SK-N-SH (cell line): ENCODE measurements around the gene BCL6B. TPM values are rescaled to one million over a fixed set of nuclear protein-coding genes. Genes with fewer than 3 reads are reported as not detected.
"Not testable (repeated sequence)": the region's sequence is repeated elsewhere in the genome, so short reads cannot be mapped to it uniquely, and the experiment has no call there.

ENCODE experiments used
- CTCF ChIA-PET: fragments of 300-600, 350-600 bp; formaldehyde crosslinking; extraction: SDS; loops from one replicate; lab custom pipeline; 2021; lab: Yijun Ruan, JAX
- POLR2A ChIA-PET: fragments of 350-600 bp; sonication (Branson Sonifier 250); formaldehyde crosslinking; extraction: SDS; loops from one replicate; lab custom pipeline; 2020; ENCODE audit warnings: antibody characterized with exemption, inconsistent platforms; lab: Yijun Ruan, JAX
- DNase-seq: peaks from one replicate; pipeline ENCODE4 v3.0.0; 2012
- H2AFZ ChIP-seq: fragments of 200-600 bp; sonication (generic); 2 replicates; pipeline ENCODE4 v1.8.1; 2016; ENCODE audit warnings: antibody characterized with exemption, mild to moderate bottlenecking, low read depth
- H3F3A ChIP-seq: fragments of 200-600 bp; sonication (generic); replicated peaks from 2 replicates; pipeline ENCODE3; 2016; ENCODE audit warnings: antibody characterized with exemption, mild to moderate bottlenecking; ENCODE audit not compliant: insufficient read depth
- H3K27ac ChIP-seq, 2 experiments: fragments of 200-500 bp in 1 of 2; fragments of 200-600 bp in 1 of 2; sonication (Bioruptor generic) in 1 of 2; sonication (generic), shearing (Covaris generic) in 1 of 2; 2 replicates each; pipeline versions ENCODE4 v1.5.1 to v1.6.1; 2014 to 2016; ENCODE audit warnings: low read depth in 2 of 2, inconsistent platforms in 1 of 2, low read length in 1 of 2, mild to moderate bottlenecking in 1 of 2, mixed read lengths in 1 of 2
- H3K27me3 ChIP-seq: fragments of 200-600 bp; sonication (generic), shearing (Covaris generic); 2 replicates; pipeline ENCODE4 v1.6.1; 2016; ENCODE audit warnings: mixed run types; ENCODE audit not compliant: insufficient read depth
- H3K36me3 ChIP-seq, 2 experiments: fragments of 200-500 bp in 1 of 2; fragments of 200-600 bp in 1 of 2; sonication (Bioruptor generic) in 1 of 2; sonication (generic) in 1 of 2; replicated peaks in 1 of 2; 2 replicates each; pipeline versions ENCODE3 to v1.5.1; 2014 to 2016; ENCODE audit warnings: low read length in 1 of 2, mild to moderate bottlenecking in 1 of 2; ENCODE audit not compliant: insufficient read depth in 2 of 2, control insufficient read depth in 1 of 2
- H3K4me1 ChIP-seq, 2 experiments: fragments of 200-500 bp in 1 of 2; fragments of 200-600 bp in 1 of 2; sonication (Bioruptor generic) in 1 of 2; sonication (generic), shearing (Covaris generic) in 1 of 2; 2 replicates each; pipeline versions ENCODE4 v1.5.1 to v1.6.1; 2014 to 2016; ENCODE audit warnings: low read depth in 1 of 2, low read length in 1 of 2, mixed run types in 1 of 2; ENCODE audit not compliant: insufficient read depth in 2 of 2, control insufficient read depth in 1 of 2
- H3K4me2 ChIP-seq: fragments of 200-600 bp; sonication (generic), shearing (Covaris generic); 2 replicates; pipeline ENCODE4 v1.6.1; 2017; ENCODE audit warnings: mixed run types
- H3K4me3 ChIP-seq, 2 experiments: fragments of 200-500 bp in 1 of 2; fragments of 200-600 bp in 1 of 2; sonication (Bioruptor generic) in 1 of 2; sonication (generic), shearing (Covaris generic) in 1 of 2; 2 replicates each; pipeline versions ENCODE4 v1.5.1 to v1.8.1; 2014 to 2016; ENCODE audit warnings: low read depth in 2 of 2, inconsistent platforms in 1 of 2, low read length in 1 of 2, mild to moderate bottlenecking in 1 of 2, mixed read lengths in 1 of 2, moderate library complexity in 1 of 2
- H3K79me2 ChIP-seq: fragments of 200-600 bp; sonication (generic); 2 replicates; pipeline ENCODE4 v1.8.1; 2017; ENCODE audit warnings: mild to moderate bottlenecking; ENCODE audit not compliant: insufficient read depth
- H3K9ac ChIP-seq: fragments of 200-600 bp; sonication (generic); 2 replicates; pipeline ENCODE4 v1.6.1; 2017; ENCODE audit warnings: mixed run types
- H3K9me2 ChIP-seq: fragments of 200-600 bp; sonication (generic); 2 replicates; pipeline ENCODE4 v1.6.1; 2017; ENCODE audit warnings: mixed run types
- H3K9me3 ChIP-seq: fragments of 200-600 bp; sonication (generic); 2 replicates; pipeline ENCODE4 v1.6.1; 2017; ENCODE audit warnings: mixed run types, mild to moderate bottlenecking, moderate library complexity
- H4K20me1 ChIP-seq: fragments of 200-600 bp; sonication (generic); 2 replicates; pipeline ENCODE4 v1.6.1; 2017; ENCODE audit warnings: mild to moderate bottlenecking, mixed run types; ENCODE audit not compliant: insufficient read depth
- CHD2 ChIP-seq: fragments of 150-350 bp; IDR thresholded peaks from 2 replicates; pipeline ENCODE4 v1.6.1; 2018; ENCODE audit warnings: low read length; ENCODE audit not compliant: partially characterized antibody
- EZH2phosphoT487 ChIP-seq: fragments of 200-600 bp; sonication (generic); IDR thresholded peaks from 2 replicates; pipeline ENCODE4 v1.6.1; 2017; ENCODE audit warnings: low read depth, mixed run types, mild to moderate bottlenecking, antibody characterized with exemption, moderate library complexity, borderline replicate concordance
- FOSL2 ChIP-seq: IDR thresholded peaks from 2 replicates; pipeline ENCODE4 v1.4.0; 2012; ENCODE audit warnings: low read depth, mild to moderate bottlenecking, moderate library complexity, borderline replicate concordance
- FOXJ3 ChIP-seq: sonication (generic); formaldehyde crosslinking; IDR thresholded peaks from 2 replicates; pipeline ENCODE4 v1.5.1; 2020; ENCODE audit warnings: mild to moderate bottlenecking, missing genetic modification reagents
- FOXM1 ChIP-seq: IDR thresholded peaks from 2 replicates; pipeline ENCODE4 v1.4.0; 2012; ENCODE audit warnings: low read depth, mild to moderate bottlenecking
- GABPA ChIP-seq: IDR thresholded peaks from 2 replicates; pipeline ENCODE4 v1.4.0; 2012; ENCODE audit warnings: low read depth, mild to moderate bottlenecking
- JUND ChIP-seq: IDR thresholded peaks from 2 replicates; pipeline ENCODE4 v1.4.0; 2012
- MEF2A ChIP-seq: IDR thresholded peaks from 2 replicates; pipeline ENCODE4 v1.4.0; 2012; ENCODE audit warnings: low read depth, borderline replicate concordance
- NFIC ChIP-seq: IDR thresholded peaks from 2 replicates; pipeline ENCODE4 v1.4.0; 2012; ENCODE audit warnings: borderline replicate concordance
- RAD21 ChIP-seq: IDR thresholded peaks from 2 replicates; pipeline ENCODE4 v1.6.1; 2012; ENCODE audit warnings: mild to moderate bottlenecking, low read length
- REST ChIP-seq: IDR thresholded peaks from 2 replicates; pipeline ENCODE4 v1.6.1; 2012; ENCODE audit warnings: mild to moderate bottlenecking, low read depth, low read length, moderate library complexity
- RXRA ChIP-seq: IDR thresholded peaks from 2 replicates; pipeline ENCODE4 v1.4.0; 2012; ENCODE audit warnings: low read depth, mild to moderate bottlenecking, borderline replicate concordance
- USF2 ChIP-seq: fragments of 150-350 bp; IDR thresholded peaks from 2 replicates; pipeline ENCODE4 v1.6.1; 2017; ENCODE audit warnings: antibody characterized with exemption, low read length, low read depth, borderline replicate concordance
- WGBS: methylation state at CpG from one replicate; pipeline ENCODE4 v1.1.6; 2017; ENCODE audit warnings: low lambda C conversion rate; 5-methylcytosine and 5-hydroxymethylcytosine counted together
- polyA plus RNA-seq, 3 experiments: library from polyadenylated mRNA; depleted of rRNA; stranded (reverse); fragments of >200 nt; gene quantifications; 2 replicates each; pipeline ENCODE4 v1.2.3, GENCODE V29; 2012

BCL6B gene
- polyA plus RNA-seq, 1 of the 3 experiments (the other 2 are of a cell fraction) = 0.02 TPM

GRCh38 chr17:6993613-6994056 lies 29.2 kb upstream of the BCL6B start:
- H3K36me3 ChIP-seq, H3K9me2 ChIP-seq, H3K79me2 ChIP-seq, H3K4me1 ChIP-seq, H3K9me3 ChIP-seq, H4K20me1 ChIP-seq, H3F3A ChIP-seq, H2AFZ ChIP-seq, H3K27ac ChIP-seq, DNase-seq, H3K9ac ChIP-seq, H3K4me2 ChIP-seq, H3K4me3 ChIP-seq, H3K27me3 ChIP-seq: not testable (repeated sequence)
- ChIA-PET CTCF (interaction anchor here (1.3 to 2.6 kb wide), 2 partner anchors 11 to 79 kb away, joined by 3 to 11 read pairs; no protein-coding TSS in a partner anchor), POLR2A (interaction anchor here (0.6 kb wide), 1 partner anchor 23 kb away, joined by 3 read pairs; no protein-coding TSS in a partner anchor)
- WGBS = 78% methylated on average over 5 of the region's 5 CpGs

GRCh38 chr17:6994118-6994598 lies 28.7 kb upstream of the BCL6B start:
- Histone ChIP-seq H3F3A (peaks cover 5% of the 10 kb centered on the region), H3K27ac (no peak overlapping the region), H2AFZ (no peak overlapping the region), H3K79me2 (no peaks in the 10 kb centered on the region), H3K4me2 (no peak overlapping the region), H3K9me3 (no peaks in the 10 kb centered on the region), H4K20me1 (no peaks in the 10 kb centered on the region), H3K4me1 (peaks cover 0 to 3% of the 10 kb centered on the region in 2 experiments; a peak in 1 of 4 replicates), H3K4me3 (no peak overlapping the region), H3K9me2 (no peaks in the 10 kb centered on the region), H3K9ac (no peak overlapping the region), H3K36me3 (peaks cover 2 to 13% of the 10 kb centered on the region in 2 experiments), H3K27me3 (no peaks in the 10 kb centered on the region)
- POLR2A ChIA-PET = no interaction called here
- DNase-seq = no peak
- CTCF ChIA-PET = interaction anchor here (1.0 to 2.6 kb wide), 3 partner anchors 10 to 80 kb away, joined by 3 to 11 read pairs (median 3); no protein-coding TSS in a partner anchor
- TF ChIP-seq RAD21 (no peak), FOXM1 (no peak), CHD2 (no peak), FOSL2 (no peak), JUND (no peak), EZH2phosphoT487 (no peak), USF2 (no peak)
- WGBS = 93% methylated on average over 10 of the region's 10 CpGs

- Histone ChIP-seq H3F3A (peaks cover 5% of the 10 kb centered on the region), H3K27me3 (no peaks in the 10 kb centered on the region), H3K9ac (no peak overlapping the region), H2AFZ (no peak overlapping the region), H4K20me1 (no peaks in the 10 kb centered on the region), H3K36me3 (peaks cover 2 to 19% of the 10 kb centered on the region in 2 experiments), H3K4me1 (peaks cover 0 to 3% of the 10 kb centered on the region in 2 experiments; a peak in 1 of 4 replicates), H3K79me2 (no peaks in the 10 kb centered on the region), H3K4me3 (no peak overlapping the region), H3K4me2 (no peak overlapping the region), H3K9me2 (no peaks in the 10 kb centered on the region), H3K27ac (no peak overlapping the region), H3K9me3 (no peaks in the 10 kb centered on the region)
- 90% methylated on average over 8 of the region's 9 CpGs for WGBS
- DNase-seq = no peak
- ChIA-PET POLR2A (no interaction called here), CTCF (interaction anchor here (0.6 to 1.1 kb wide), 3 partner anchors 10 to 80 kb away, joined by 3 to 5 read pairs (median 3); no protein-coding TSS in a partner anchor)
- TF ChIP-seq FOXJ3 (CRISPR knock-in tag) = no peak
- TF ChIP-seq MEF2A = no peak
- TF ChIP-seq RXRA = no peak
- TF ChIP-seq NFIC = no peak
- TF ChIP-seq GABPA = no peak
- no peak for TF ChIP-seq REST
- TF ChIP-seq JUND = no peak
- TF ChIP-seq USF2 = no peak
These were observed 28.1 kb upstream of the BCL6B start for GRCh38 chr17:6994666-6995256.
